HEK293 (cell line): ENCODE measurements around the gene HSPG2.

ENCODE experiments used
- CTCF ChIA-PET: fragments of 350-600 bp; formaldehyde crosslinking; extraction: SDS; loops from one replicate; lab custom pipeline; 2021; ENCODE audit warnings: antibody characterized with exemption; lab: Yijun Ruan, JAX
- POLR2A ChIA-PET: fragments of 300-600 bp; formaldehyde crosslinking; extraction: SDS; loops from one replicate; lab custom pipeline; 2020; ENCODE audit warnings: antibody characterized with exemption, inconsistent platforms; lab: Yijun Ruan, JAX
- H3K27ac ChIP-seq: fragments of 200-500 bp; sonication (Bioruptor generic); 2 replicates; pipeline ENCODE4 v1.5.1; 2014; ENCODE audit warnings: low read depth, low read length, control low read depth, inconsistent platforms; ENCODE audit errors: extremely low read depth
- H3K36me3 ChIP-seq, 2 experiments: fragments of 200-500 bp in 1 of 2; sonication (Bioruptor generic) in 1 of 2; 1 replicate in 1 of 2; 2 replicates in 1 of 2; pipeline ENCODE4 v1.5.1; 2014 to 2017; ENCODE audit warnings: inconsistent platforms in 2 of 2, low read length in 2 of 2; ENCODE audit not compliant: control insufficient read depth in 2 of 2, insufficient read depth in 1 of 2
- H3K4me1 ChIP-seq: fragments of 200-500 bp; sonication (Bioruptor generic); 2 replicates; pipeline ENCODE4 v1.5.1; 2014; ENCODE audit warnings: mild to moderate bottlenecking, low read length, inconsistent platforms; ENCODE audit not compliant: control insufficient read depth, insufficient read depth
- H3K4me3 ChIP-seq: 2 replicates; pipeline ENCODE4 v1.5.1; 2011; ENCODE audit warnings: low read depth, mild to moderate bottlenecking, control low read depth, low read length, moderate library complexity
- H3K9me3 ChIP-seq: fragments of 200-500 bp; sonication (Bioruptor generic); 2 replicates; pipeline ENCODE4 v1.5.1; 2014; ENCODE audit warnings: low read depth, low read length, inconsistent platforms; ENCODE audit not compliant: control insufficient read depth, insufficient read depth
- GLI4 ChIP-seq: fragments of 450-650 bp; formaldehyde crosslinking; IDR thresholded peaks from 2 replicates; pipeline ENCODE4 v1.5.1; 2016; ENCODE audit warnings: missing biosample characterization, missing genetic modification characterization
- IKZF3 ChIP-seq: fragments of 450-650 bp; IDR thresholded peaks from 2 replicates; pipeline ENCODE4 v1.5.0; 2018; ENCODE audit warnings: missing biosample characterization, mild to moderate bottlenecking, missing genetic modification characterization, moderate library complexity
- PBX3 ChIP-seq: sonication (generic); formaldehyde crosslinking; IDR thresholded peaks from 2 replicates; pipeline ENCODE4 v1.8.1; 2022; ENCODE audit warnings: mild to moderate bottlenecking, moderate library complexity, missing genetic modification reagents
- REST ChIP-seq: fragments of 450-650 bp; formaldehyde crosslinking; IDR thresholded peaks from 2 replicates; pipeline ENCODE4 v1.5.1; 2016; ENCODE audit warnings: missing biosample characterization, missing genetic modification characterization
- TRIM28 ChIP-seq: IDR thresholded peaks from 2 replicates; pipeline ENCODE4 v1.6.1; 2011; ENCODE audit warnings: low read length, control low read depth, borderline replicate concordance
- ZNF121 ChIP-seq: fragments of 450-650 bp; formaldehyde crosslinking; IDR thresholded peaks from 2 replicates; pipeline ENCODE4 v1.5.1; 2016; ENCODE audit warnings: missing biosample characterization, missing genetic modification characterization
- ZNF350 ChIP-seq: fragments of 450-650 bp; formaldehyde crosslinking; IDR thresholded peaks from 2 replicates; pipeline ENCODE4 v1.5.0; 2017; ENCODE audit warnings: missing biosample characterization, mild to moderate bottlenecking, missing genetic modification characterization
- ZNF391 ChIP-seq: fragments of 450-650 bp; formaldehyde crosslinking; IDR thresholded peaks from 2 replicates; pipeline ENCODE4 v1.5.1; 2016; ENCODE audit warnings: low read depth, missing biosample characterization, missing genetic modification characterization, borderline replicate concordance
- ZNF488 ChIP-seq: fragments of 450-650 bp; formaldehyde crosslinking; IDR thresholded peaks from 2 replicates; pipeline ENCODE4 v1.5.1; 2016; ENCODE audit warnings: missing biosample characterization, missing genetic modification characterization
- ZNF521 ChIP-seq: fragments of 450-650 bp; formaldehyde crosslinking; IDR thresholded peaks from 2 replicates; pipeline ENCODE4 v1.5.1; 2017; ENCODE audit warnings: missing biosample characterization, mild to moderate bottlenecking, missing genetic modification characterization
- ZNF639 ChIP-seq: fragments of 450-650 bp; formaldehyde crosslinking; IDR thresholded peaks from 2 replicates; pipeline ENCODE4 v1.5.1; 2016; ENCODE audit warnings: missing biosample characterization, missing genetic modification characterization
- ZNF843 ChIP-seq: fragments of 450-650 bp; formaldehyde crosslinking; IDR thresholded peaks from 2 replicates; pipeline ENCODE4 v1.5.1; 2016; ENCODE audit warnings: missing biosample characterization, missing genetic modification characterization
- ZSCAN16 ChIP-seq: fragments of 450-650 bp; formaldehyde crosslinking; IDR thresholded peaks from 2 replicates; pipeline ENCODE4 v1.5.1; 2016; ENCODE audit warnings: missing biosample characterization, missing genetic modification characterization
- ZSCAN18 ChIP-seq: fragments of 450-650 bp; formaldehyde crosslinking; IDR thresholded peaks from 2 replicates; pipeline ENCODE4 v1.5.1; 2016; ENCODE audit warnings: missing biosample characterization, missing genetic modification characterization

The HSPG2 gene

GRCh38 chr1:21885236-21886037 lies 51.7 kb downstream of the HSPG2 start:
- ChIA-PET CTCF (interaction anchor here (0.6 kb wide), 2 partner anchors 408 to 1046 kb away, joined by 3 read pairs; no protein-coding TSS in a partner anchor), POLR2A (no interaction called here)
- H3K4me1 ChIP-seq, result no peaks in the 10 kb centered on the region
- H3K36me3 ChIP-seq, result peaks cover 0 to 44% of the 10 kb centered on the region in 2 experiments; a peak in 1 of 3 replicates
- H3K9me3 ChIP-seq, result no peaks in the 10 kb centered on the region
- no peak overlapping the region for H3K4me3 ChIP-seq
- H3K27ac ChIP-seq, result no peak overlapping the region
- TF ChIP-seq ZNF843 (tag by site-specific recombination) (no peak), ZSCAN16 (no peak), TRIM28 (no peak), PBX3 (no peak)

- H3K9me3 ChIP-seq, result no peaks in the 10 kb centered on the region
- no peak overlapping the region for H3K4me3 ChIP-seq
- no peaks in the 10 kb centered on the region for H3K4me1 ChIP-seq
- CTCF ChIA-PET, result interaction anchor here (0.6 kb wide), 2 partner anchors 409 to 1047 kb away, joined by 3 read pairs; no protein-coding TSS in a partner anchor
- H3K36me3 ChIP-seq, result peaks cover 0 to 52% of the 10 kb centered on the region in 2 experiments; a peak in 1 of 3 replicates
- TF ChIP-seq ZNF639 (tag by site-specific recombination), result no peak
- no peak for TF ChIP-seq ZNF350 (tag by site-specific recombination)
- POLR2A ChIA-PET, result no interaction called here
- H3K27ac ChIP-seq, result no peak overlapping the region
Measured at GRCh38 chr1:21884456-21885235, 52.5 kb downstream of the HSPG2 start.

GRCh38 chr1:21882721-21883415 lies 54.2 kb downstream of the HSPG2 start:
- H3K27ac ChIP-seq, result no peak overlapping the region
- ChIA-PET CTCF (interaction anchor here (0.6 to 1.2 kb wide), 3 partner anchors 12 to 359 kb away, joined by 3 read pairs; no protein-coding TSS in a partner anchor), POLR2A (no interaction called here)
- no peaks in the 10 kb centered on the region for H3K4me1 ChIP-seq
- TF ChIP-seq ZNF121 (tag by site-specific recombination), result 0 out of 2 replicates have a peak, but pooled peaks have one; percentile 37
- TF ChIP-seq ZNF488 (tag by site-specific recombination), result no peak
- H3K36me3 ChIP-seq, result peaks cover 0 to 59% of the 10 kb centered on the region in 2 experiments; a peak in 1 of 3 replicates
- H3K4me3 ChIP-seq, result no peak overlapping the region
- no peaks in the 10 kb centered on the region for H3K9me3 ChIP-seq

- H3K9me3 ChIP-seq, result no peaks in the 10 kb centered on the region
- ChIA-PET POLR2A (interaction anchor here (0.6 kb wide), 1 partner anchor 18 kb away, joined by 3 read pairs; no protein-coding TSS in a partner anchor), CTCF (interaction anchor here (1.2 to 1.4 kb wide), 2 partner anchors 26 to 41 kb away, joined by 3 read pairs; no protein-coding TSS in a partner anchor)
- no peaks in the 10 kb centered on the region for H3K4me1 ChIP-seq
- H3K36me3 ChIP-seq, result peaks cover 0 to 51% of the 10 kb centered on the region in 2 experiments; a peak in 1 of 3 replicates
- H3K4me3 ChIP-seq, result no peak overlapping the region
- H3K27ac ChIP-seq, result no peak overlapping the region
- TF ChIP-seq ZNF521 (tag by site-specific recombination), result no peak
- no peak for TF ChIP-seq IKZF3 (tag by site-specific recombination)
- no peak for TF ChIP-seq ZSCAN18
- TF ChIP-seq REST (tag by site-specific recombination), result no peak
- TF ChIP-seq GLI4 (tag by site-specific recombination), result no peak
- no peak for TF ChIP-seq ZNF391 (tag by site-specific recombination)
Measured at GRCh38 chr1:21881250-21881649, 55.9 kb downstream of the HSPG2 start.
